Measurements from ENCODE around the gene SYNGAP1.
"Not testable (repeated sequence)": the region's sequence is repeated elsewhere in the genome, so short reads cannot be mapped to it uniquely, and the experiment has no call there.

Gene SYNGAP1

GRCh38 chr6:33483678-33484077 lies 63.8 kb downstream of the SYNGAP1 start:
- DNase-seq: no peak

DNA sequence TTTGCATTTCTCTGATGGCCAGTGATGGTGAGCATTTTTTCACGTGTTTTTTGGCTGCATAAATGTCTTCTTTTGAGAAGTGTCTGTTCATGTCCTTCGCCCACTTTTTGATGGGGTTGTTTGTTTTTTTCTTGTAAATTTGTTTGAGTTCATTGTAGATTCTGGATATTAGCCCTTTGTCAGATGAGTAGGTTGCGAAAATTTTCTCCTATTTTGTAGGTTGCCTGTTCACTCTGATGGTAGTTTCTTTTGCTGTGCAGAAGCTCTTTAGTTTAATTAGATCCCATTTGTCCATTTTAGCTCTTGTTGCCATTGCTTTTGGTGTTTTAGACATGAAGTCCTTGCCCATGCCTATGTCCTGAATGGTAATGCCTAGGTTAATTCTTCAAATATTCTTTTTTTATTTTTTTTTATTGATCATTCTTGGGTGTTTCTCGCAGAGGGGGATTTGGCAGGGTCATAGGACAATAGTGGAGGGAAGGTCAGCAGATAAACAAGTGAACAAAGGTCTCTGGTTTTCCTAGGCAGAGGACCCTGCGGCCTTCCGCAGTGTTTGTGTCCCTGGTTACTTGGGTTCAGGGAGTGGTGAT lies 64.9 kb downstream of the SYNGAP1 start:
- not testable (repeated sequence) for DNase-seq

DNA sequence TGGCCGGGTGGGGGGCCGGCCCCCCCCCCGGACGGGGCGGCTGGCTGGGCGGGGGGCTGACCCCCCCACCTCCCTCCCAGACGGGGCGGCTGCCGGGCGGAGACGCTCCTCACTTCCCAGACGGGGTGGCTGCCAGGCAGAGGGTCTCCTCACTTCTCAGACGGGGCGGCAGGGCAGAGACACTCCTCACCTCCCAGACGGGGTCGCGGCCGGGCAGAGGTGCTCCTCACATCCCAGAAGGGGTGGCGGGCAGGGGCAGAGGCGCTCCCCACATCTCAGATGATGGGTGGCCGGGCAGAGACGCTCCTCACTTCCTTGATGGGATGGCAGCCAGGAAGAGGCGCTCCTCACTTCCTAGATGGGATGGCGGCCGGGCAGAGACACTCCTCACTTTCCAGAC lies 65.8 kb downstream of the SYNGAP1 start:
- not testable (repeated sequence) for DNase-seq

DNA sequence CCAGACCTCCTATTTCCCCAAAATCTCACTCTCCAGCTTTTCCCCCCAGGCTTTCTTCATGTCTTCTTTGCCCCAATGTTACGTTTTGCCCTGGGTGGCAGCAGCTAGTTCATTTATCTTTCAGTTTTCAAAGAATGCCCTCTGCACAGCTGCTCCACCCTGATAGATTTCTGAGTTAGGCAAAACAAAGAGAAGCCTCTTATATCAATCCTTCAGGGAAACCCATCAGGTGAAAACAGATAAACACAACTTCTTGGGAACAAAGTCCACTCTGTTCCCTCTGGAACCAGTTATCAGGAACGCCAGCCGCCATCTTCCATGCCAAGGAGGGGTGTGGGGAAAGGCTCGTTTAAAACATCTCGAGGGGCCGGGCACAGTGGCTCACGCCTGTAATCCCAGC lies 68.5 kb downstream of the SYNGAP1 start:
- DNase-seq: no peak

- DNase-seq: no peak
These were observed 70.3 kb downstream of the SYNGAP1 start for GRCh38 chr6:33490198-33490597.

DNA sequence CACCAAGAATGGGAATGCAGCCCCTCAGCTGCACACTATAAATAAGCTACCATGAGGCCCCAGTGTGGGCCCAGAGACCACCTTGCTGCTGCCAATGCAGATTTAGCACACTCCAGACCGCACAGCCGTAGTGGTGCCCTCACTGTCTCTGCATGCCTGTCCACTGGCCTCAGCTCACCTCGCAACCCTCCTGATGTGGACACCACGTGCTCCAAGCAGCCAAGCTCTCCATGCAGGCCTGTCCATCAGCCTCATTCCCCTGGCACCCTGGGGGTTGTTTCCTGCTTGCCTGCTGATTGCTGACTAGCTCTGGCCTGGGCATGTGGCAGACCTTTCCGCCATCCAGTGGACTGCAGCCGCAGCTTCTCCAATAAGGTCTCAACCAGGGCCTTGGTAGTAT lies 70.8 kb downstream of the SYNGAP1 start:
- no peak for DNase-seq

GRCh38 chr6:33492093-33492492 lies 72.2 kb downstream of the SYNGAP1 start:
- DNase-seq: no peak

DNA sequence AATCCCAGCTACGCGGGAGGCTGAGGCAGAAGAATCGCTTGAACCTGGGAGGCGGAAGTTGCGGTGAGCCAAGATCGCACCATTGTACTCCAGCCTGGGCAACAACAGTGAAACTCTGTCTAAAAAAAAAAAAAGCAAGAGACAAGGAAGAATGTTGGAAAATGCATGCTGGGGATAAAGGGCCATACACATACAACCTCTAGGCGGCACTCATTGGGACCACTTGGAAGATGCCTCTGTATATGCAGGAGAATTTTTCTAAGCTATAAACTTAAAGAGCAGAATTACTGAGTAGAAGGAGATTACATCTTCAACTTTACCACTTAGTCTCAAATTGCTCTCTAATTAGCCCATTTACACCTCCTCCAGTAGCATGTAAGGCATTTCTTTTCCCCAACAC lies 77.3 kb downstream of the SYNGAP1 start:
- no peak for DNase-seq

- DNase-seq: no peak
These were observed 82.6 kb downstream of the SYNGAP1 start for GRCh38 chr6:33502486-33502885.

GRCh38 chr6:33504486-33504885 lies 84.6 kb downstream of the SYNGAP1 start:
- DNase-seq: no peak
